Body of pancreas (tissue), 4 donors: ENCODE results near the gene LIPC. TPM values are rescaled to one million over a fixed set of nuclear protein-coding genes. Genes with fewer than 3 reads are reported as not detected.
A peak's percentile ranks its signal among the peaks of the same experiment; 100 is the strongest.

Experiments
- ATAC-seq: fragments of 150-250 bp; one replicate; pipeline ENCODE4 v1.9.1; 2016
- DNase-seq, 4 donors: peaks; one replicate each; pipeline ENCODE4 v3.0.0-alpha.2; 2019
- H3K27ac ChIP-seq, 4 donors: fragments of 200-600 bp; sonication (generic); 1 replicate in 3 of 4; 2 replicates in 1 of 4; pipeline versions ENCODE4 v1.5.1 to v1.6.1; 2016 to 2019; ENCODE audit warnings: mild to moderate bottlenecking in 1 of 4, mixed read lengths in 1 of 4, moderate library complexity in 1 of 4
- H3K27me3 ChIP-seq, 2 donors: fragments of 200-600 bp; sonication (generic); one replicate each; pipeline ENCODE4 v1.6.0; 2016; ENCODE audit warnings: mild to moderate bottlenecking in 1 of 2
- H3K36me3 ChIP-seq, 2 donors: fragments of 200-600 bp; sonication (generic); replicated peaks in 1 of 2; 2 replicates each; pipeline ENCODE4 v1.5.1; 2016; ENCODE audit warnings: low read depth in 2 of 2; ENCODE audit not compliant: insufficient read depth in 1 of 2
- H3K4me1 ChIP-seq: fragments of 200-600 bp; sonication (generic); one replicate; pipeline ENCODE4 v1.6.0; 2016
- H3K4me3 ChIP-seq, 2 donors: fragments of 200-600 bp; sonication (generic); 1 replicate in 1 of 2; 2 replicates in 1 of 2; pipeline ENCODE4 v1.5.1; 2016 to 2019
- H3K9me3 ChIP-seq, 3 donors: fragments of 200-600 bp; sonication (generic); 1 replicate in 2 of 3; 2 replicates in 1 of 3; pipeline ENCODE4 v1.5.1; 2016
- CTCF ChIP-seq, 7 experiments: fragments of 450-650 bp in 4 of 7; fragments of 200-600 bp in 3 of 7; sonication (generic) in 3 of 7; IDR thresholded peaks; one replicate each; pipeline ENCODE4 v1.5.1; 2016 to 2019; ENCODE audit warnings: antibody characterized with exemption in 7 of 7
- POLR2A ChIP-seq, 3 donors: fragments of 450-650 bp; IDR thresholded peaks; one replicate each; pipeline ENCODE4 v1.6.1; 2016; ENCODE audit warnings: antibody characterized with exemption in 3 of 3, mild to moderate bottlenecking in 2 of 3
- WGBS, 2 donors: methylation state at CpG; one replicate each; pipeline ENCODE4 v1.1.5; 2017; 5-methylcytosine and 5-hydroxymethylcytosine counted together
- intact Hi-C: fragments of 100-400 bp; cut with DNase I; formaldehyde crosslinking; loops from one replicate; pipeline ENCODE4 v1.15.1; 2023
- total RNA-seq, 2 donors: library from RNA; depleted of rRNA; stranded (reverse); fragments of >200 nt; gene quantifications; one replicate each; pipeline ENCODE4 v1.1.0, GENCODE V29; 2016

The LIPC gene
- total RNA-seq, 2 donors from 2014 or later, result 1.6 to 2.3 TPM

GRCh38 chr15:58478035-58478434 is 46.2 kb downstream of the LIPC start:
- no peaks in the 10 kb centered on the region for H3K36me3 ChIP-seq
- 91 to 100% methylated on average over 3 of the region's 3 CpGs for WGBS, 2 donors
- no peak for TF ChIP-seq CTCF (IDR thresholded peaks at IDR 0.05)
- TF ChIP-seq POLR2A (IDR thresholded peaks at IDR 0.05), result no peak
- H3K27me3 ChIP-seq, result no peaks in the 10 kb centered on the region
- no peak overlapping the region for H3K27ac ChIP-seq
- no peaks in the 10 kb centered on the region for H3K9me3 ChIP-seq
- intact Hi-C loops, result no loop called here
- ATAC-seq (no peak), DNase-seq (no peak)
- no peak overlapping the region for H3K4me3 ChIP-seq
- H3K4me1 ChIP-seq, result peaks cover 29% of the 10 kb centered on the region

GRCh38 chr15:58478579-58478978 is 46.8 kb downstream of the LIPC start:
- H3K27me3 ChIP-seq, result no peaks in the 10 kb centered on the region
- ATAC-seq (no peak), DNase-seq (no peak)
- peaks cover 24% of the 10 kb centered on the region for H3K4me1 ChIP-seq
- intact Hi-C loops, result no loop called here
- H3K36me3 ChIP-seq, result no peaks in the 10 kb centered on the region
- 89 to 94% methylated on average over 3 of the region's 3 CpGs for WGBS, 2 donors
- H3K4me3 ChIP-seq, result no peak overlapping the region
- TF ChIP-seq POLR2A (IDR thresholded peaks at IDR 0.05) (no peak), CTCF (IDR thresholded peaks at IDR 0.05) (no peak)
- H3K9me3 ChIP-seq, result no peaks in the 10 kb centered on the region
- H3K27ac ChIP-seq, result no peak overlapping the region

GRCh38 chr15:58479941-58480340 is 48.1 kb downstream of the LIPC start:
- Histone ChIP-seq H3K27ac (peak overlapping the region in 1 of 4 donors; percentile 25), H3K4me1 (peaks cover 14% of the 10 kb centered on the region), H3K27me3 (no peaks in the 10 kb centered on the region), H3K4me3 (no peak overlapping the region), H3K36me3 (no peaks in the 10 kb centered on the region), H3K9me3 (no peaks in the 10 kb centered on the region)
- no peak for ATAC-seq
- intact Hi-C loops, result no loop called here
- TF ChIP-seq POLR2A (IDR thresholded peaks at IDR 0.05) (no peak), CTCF (IDR thresholded peaks at IDR 0.05) (no peak)
- no peak for DNase-seq
- 84 to 85% methylated on average over 3 of the region's 3 CpGs for WGBS, 2 donors

- ATAC-seq (no peak), DNase-seq (no peak)
- WGBS, 2 donors, result 47 to 52% methylated on average over 3 of the region's 3 CpGs
- intact Hi-C loops, result no loop called here
- Histone ChIP-seq H3K36me3 (no peaks in the 10 kb centered on the region), H3K27me3 (no peaks in the 10 kb centered on the region), H3K4me3 (no peak overlapping the region), H3K27ac (no peak overlapping the region), H3K4me1 (peaks cover 4% of the 10 kb centered on the region), H3K9me3 (no peaks in the 10 kb centered on the region)
- TF ChIP-seq POLR2A (IDR thresholded peaks at IDR 0.05) (no peak), CTCF (IDR thresholded peaks at IDR 0.05) (no peak)
These were observed 51.6 kb downstream of the LIPC start for GRCh38 chr15:58483376-58483775.

- H3K27ac ChIP-seq, result no peak overlapping the region
- no peaks in the 10 kb centered on the region for H3K27me3 ChIP-seq
- 82 to 84% methylated on average over 13 of the region's 13 CpGs for WGBS, 2 donors
- H3K4me1 ChIP-seq, result no peaks in the 10 kb centered on the region
- peaks cover 0 to 4% (median 0%) of the 10 kb centered on the region in 3 donors for H3K9me3 ChIP-seq
- intact Hi-C loops, result no loop called here
- H3K36me3 ChIP-seq, result no peaks in the 10 kb centered on the region
- ATAC-seq, result no peak
- TF ChIP-seq POLR2A (IDR thresholded peaks at IDR 0.05), result no peak
- TF ChIP-seq CTCF (IDR thresholded peaks at IDR 0.05), result no peak
- H3K4me3 ChIP-seq, result no peak overlapping the region
- DNase-seq, result no peak
These were observed 53.2 kb downstream of the LIPC start for GRCh38 chr15:58484791-58485600.
